NCI-H748 treated with DMSO at 0.1 percent for 48 hours (cell line): ENCODE results near the gene PKD2.

Experiments used
- DNase-seq: peaks from one replicate; lab custom pipeline; 2025; lab: John Stamatoyannopoulos, UW

The PKD2 gene

DNA sequence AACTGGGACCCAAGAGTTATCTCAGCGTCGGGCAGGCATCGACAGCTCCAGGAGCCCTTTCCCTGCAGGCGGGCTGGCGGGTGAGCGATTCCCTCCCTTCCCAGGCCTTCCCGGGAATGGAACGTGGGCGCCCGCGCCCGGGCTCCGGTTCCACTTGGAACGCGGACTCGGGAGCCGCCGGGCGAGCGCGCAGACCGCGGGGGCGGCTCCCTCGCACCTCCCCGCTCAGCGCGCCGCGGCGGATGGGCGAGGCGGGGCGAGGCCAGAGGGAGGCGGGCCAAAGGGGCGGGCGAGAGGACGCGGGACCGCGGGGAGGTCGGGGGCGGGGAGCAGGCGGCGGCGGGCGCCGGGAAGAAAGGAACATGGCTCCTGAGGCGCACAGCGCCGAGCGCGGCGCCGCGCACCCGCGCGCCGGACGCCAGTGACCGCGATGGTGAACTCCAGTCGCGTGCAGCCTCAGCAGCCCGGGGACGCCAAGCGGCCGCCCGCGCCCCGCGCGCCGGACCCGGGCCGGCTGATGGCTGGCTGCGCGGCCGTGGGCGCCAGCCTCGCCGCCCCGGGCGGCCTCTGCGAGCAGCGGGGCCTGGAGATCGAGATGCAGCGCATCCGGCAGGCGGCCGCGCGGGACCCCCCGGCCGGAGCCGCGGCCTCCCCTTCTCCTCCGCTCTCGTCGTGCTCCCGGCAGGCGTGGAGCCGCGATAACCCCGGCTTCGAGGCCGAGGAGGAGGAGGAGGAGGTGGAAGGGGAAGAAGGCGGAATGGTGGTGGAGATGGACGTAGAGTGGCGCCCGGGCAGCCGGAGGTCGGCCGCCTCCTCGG is at the start of gene PKD2:
TSS of gene PKD2 (plus strand) at position 332 of the 818 bp plus-strand sequence. CDS start at position 431, 99 bp downstream.
- DNase-seq: peak; percentile 11

DNA sequence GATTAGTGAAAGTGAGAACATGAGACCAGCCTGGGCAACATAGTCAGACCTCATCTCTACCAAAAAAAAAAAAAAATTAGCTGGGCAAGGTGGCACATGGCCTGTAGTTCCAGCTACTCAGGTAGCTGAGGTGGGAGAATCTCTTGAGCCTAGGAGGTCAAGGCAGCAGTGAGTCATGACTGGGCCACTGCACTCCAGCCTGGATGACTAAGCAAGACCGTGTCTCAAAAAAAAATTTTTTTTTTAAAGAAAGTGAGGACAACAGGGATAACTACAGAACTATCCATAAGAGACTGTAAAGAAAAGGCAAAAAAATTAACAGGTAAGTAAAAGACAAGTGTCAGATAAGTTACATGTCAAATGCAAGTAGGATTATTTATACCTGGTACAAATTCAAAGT is 45.4 kb upstream of the PKD2 start:
- no peak for DNase-seq

DNA sequence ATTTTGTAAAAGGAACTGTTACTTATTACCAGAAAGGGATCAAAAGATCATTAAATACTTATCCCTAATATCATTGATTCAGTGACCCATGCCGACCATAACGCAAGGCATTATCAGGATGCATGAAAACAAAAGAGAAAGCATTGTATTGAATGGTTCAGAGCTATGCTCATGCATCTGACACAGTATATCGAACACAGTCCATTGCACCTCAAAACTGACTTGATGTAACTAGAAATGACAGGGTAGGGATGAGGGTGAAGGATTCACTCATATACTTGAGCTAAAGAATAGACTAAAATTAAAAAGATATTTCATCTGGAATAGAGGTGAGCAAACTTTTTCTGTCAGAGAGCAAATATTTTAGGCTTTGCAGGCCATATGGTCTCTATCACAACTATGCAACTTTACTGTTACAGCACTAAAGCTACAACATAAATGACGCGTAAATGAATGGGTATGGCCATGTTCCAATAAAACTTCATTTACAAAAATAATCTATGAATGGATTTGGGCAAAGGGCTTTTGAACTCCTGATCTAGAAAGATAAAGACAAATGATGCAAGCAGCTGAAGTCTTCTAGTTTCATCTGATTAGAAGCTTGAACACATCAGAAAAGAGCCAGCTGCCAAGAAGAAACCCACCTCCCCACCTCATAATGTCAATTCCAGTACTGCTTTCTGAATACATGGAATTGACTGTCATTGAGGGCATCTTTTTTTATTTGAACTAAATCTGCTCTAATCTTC is 44.9 kb upstream of the PKD2 start:
- DNase-seq: no peak

DNA sequence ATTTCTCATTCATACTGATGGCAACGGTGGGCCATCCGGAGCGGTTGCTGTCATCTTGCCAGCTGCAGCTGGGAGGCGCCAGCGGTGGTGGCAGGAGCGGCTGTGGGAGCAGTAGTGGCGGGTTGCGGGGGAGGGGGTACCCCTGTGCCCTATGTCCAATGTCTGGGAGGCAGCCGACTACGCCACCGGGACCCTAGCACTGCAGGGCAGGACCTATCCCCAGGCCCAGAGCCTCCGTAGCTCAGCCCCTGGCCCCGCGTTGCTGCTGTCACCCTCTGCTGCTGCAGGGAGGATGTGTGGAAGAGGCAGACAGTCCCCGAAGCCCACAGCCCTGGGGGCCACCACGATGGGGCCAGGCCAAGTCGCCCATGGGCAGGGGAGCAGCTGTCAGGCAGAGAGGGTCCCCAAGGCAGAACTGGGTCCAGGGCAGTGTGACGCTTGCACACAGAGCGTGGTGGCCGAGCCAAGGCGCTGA is 41.9 kb upstream of the PKD2 start:
- no peak for DNase-seq

DNA sequence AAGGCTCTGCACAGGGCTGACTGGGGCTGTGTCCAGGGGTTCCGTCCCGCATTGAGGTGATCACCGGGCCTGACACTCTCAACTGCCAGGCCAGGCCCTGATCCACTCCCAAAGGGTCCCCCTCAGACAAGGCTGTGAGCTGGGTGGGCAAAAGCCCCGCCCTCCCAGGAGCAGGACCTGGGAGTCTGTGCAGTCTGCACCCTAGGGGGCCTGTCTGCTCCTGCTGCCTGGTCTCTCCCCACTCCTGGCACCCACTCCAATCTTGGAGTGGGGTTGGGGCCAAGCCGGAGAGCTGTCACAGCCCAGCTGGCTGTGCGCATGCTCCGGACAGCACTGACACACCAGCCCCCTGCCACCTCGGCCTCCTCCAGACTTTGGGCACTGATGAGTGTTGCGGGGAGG is 41.3 kb upstream of the PKD2 start:
- no peak for DNase-seq

DNA sequence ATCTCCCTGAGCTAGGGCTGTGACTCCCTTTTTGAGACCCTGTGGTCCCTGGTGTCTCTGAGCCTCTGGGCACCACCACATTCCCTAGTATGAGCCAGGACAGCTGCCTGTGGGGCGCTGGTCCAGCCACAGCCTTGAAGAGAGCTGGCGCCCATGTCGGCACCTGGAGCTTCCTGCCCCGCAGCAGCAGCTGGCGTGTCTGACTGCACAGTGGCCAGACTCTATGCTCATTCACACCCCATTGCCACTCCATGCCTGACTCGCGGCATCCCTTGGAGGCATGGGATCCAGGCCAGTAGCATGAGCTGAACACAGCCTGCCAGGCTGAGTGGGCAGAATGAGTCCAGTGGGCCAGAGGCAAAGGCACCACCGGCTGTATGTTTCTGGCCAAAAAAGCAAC is 40.2 kb upstream of the PKD2 start:
- no peak for DNase-seq

DNA sequence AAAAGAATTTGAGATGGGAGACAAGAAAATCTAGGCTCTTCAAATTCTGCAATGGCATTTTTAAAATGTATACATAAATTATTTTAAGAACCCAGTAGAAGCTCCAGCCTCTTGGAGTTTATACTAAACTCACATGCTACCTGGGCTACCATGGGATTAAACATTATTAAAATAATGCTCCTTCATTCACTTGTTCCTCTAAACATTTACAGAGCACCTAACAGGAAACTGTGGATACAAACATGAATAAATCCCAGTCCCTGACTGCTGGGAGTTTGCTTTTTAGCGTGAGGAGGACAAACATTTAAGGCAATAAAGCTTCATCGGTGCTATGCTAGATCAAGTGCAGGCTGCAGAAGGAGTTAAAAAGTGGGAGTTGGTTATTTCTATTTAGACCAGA is 37.3 kb upstream of the PKD2 start:
- no peak for DNase-seq

DNA sequence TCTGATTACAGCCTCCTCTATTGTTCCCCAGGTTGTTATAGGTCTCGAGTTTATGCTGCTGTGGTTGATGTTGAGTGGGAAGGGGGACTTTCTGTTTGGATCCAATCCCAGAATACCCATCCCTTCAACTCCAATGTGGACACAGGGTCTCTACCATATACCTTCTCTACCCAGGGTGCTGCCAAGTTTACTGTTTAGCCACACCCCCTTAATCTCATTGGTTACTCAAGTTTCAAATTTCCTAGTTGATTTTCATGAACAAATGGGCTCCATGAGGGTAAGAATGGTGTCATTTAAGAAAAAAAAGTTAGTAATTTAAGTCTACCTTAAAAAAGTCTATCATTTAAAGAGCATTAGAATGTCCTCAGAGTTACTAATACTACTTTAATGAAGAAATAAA is 35.6 kb upstream of the PKD2 start:
- DNase-seq: no peak

DNA sequence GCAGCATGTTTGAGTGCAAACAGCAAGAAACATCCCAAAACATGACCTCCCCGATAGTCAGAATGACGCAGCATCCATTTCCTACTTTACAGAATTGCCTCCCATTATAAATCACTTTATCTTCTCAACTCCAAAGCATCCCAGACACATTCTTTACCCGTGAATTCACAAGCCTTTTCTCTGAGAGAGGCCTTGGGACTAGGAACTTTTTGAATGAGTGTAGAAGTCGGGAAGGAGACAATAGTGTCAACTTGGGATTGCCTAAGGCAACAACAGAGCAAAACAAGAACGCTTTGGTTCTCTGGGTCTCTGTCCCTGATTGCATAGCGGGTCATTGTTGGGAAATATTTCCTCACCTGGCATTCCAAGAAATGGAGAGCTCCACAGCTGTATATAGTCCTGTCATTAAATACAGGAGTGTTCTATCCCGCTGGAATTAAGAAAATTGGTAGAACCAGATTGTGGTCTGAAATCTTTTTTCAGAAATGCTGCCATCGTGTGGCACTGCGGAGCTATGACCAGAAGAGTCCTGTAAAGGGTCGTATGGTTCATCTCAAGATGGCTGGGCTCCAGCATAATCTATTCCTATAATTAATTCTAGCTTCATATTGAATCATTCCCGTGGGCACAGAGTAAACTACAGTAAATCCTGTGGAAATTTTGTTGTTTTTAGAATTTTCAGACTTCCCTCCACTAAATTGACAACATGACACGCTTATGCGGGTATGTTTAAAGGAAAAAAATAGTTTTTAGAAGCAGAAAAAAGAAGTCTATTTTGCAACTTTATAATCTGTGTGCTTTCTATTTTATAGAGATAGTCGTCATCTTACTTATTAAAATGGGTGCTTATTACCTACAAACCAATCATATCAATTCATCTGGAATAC is 33.9 kb upstream of the PKD2 start:
- peak; percentile 27 for DNase-seq

DNA sequence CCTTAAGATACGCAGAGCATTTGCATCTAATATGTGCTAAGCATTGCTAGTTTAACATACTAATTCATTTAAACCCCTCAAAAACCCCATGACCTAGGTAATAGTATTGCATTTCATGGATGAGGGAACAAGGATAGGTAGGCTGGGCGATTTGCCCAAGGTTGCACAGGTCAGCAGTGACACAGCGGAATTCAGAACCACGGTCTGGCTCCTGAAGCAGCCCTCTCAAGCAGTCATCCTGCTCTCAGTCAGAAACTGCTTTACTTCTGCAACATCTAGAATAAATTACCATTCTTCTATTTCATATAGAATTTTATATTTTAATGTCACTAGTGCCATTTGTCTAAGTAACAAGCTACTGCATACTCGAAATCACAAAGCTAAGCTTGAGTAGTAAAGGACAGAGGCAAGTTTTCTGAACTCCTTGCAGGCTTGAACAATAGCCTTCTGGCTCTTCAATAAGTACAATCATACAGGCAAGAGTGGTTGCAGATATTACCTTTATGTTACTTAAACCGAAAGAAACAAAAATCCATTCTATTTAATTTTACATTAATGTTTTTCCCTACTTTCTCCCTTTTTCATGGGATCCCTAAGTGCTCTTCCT is 32.5 kb upstream of the PKD2 start:
- no peak for DNase-seq

DNA sequence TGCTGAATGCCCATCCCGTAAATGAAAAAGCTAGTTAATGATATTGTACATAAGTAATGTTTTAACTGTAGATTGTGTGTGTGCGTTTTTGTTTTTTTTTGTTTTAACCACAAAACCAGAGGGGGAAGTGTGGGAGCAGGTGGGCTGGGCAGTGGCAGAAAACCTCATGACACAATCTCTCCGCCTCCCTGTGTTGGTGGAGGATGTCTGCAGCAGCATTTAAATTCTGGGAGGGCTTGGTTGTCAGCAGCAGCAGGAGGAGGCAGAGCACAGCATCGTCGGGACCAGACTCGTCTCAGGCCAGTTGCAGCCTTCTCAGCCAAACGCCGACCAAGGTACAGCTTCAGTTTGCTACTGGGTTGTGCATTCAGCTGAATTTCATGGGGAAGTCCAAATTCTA is 32.0 kb upstream of the PKD2 start, which contains the start of gene SPP1:
TSS of gene SPP1 (plus strand) at position 249 of the 400 bp plus-strand sequence. CDS start 1,182 bp downstream, outside the sequence.
- DNase-seq: no peak

DNA sequence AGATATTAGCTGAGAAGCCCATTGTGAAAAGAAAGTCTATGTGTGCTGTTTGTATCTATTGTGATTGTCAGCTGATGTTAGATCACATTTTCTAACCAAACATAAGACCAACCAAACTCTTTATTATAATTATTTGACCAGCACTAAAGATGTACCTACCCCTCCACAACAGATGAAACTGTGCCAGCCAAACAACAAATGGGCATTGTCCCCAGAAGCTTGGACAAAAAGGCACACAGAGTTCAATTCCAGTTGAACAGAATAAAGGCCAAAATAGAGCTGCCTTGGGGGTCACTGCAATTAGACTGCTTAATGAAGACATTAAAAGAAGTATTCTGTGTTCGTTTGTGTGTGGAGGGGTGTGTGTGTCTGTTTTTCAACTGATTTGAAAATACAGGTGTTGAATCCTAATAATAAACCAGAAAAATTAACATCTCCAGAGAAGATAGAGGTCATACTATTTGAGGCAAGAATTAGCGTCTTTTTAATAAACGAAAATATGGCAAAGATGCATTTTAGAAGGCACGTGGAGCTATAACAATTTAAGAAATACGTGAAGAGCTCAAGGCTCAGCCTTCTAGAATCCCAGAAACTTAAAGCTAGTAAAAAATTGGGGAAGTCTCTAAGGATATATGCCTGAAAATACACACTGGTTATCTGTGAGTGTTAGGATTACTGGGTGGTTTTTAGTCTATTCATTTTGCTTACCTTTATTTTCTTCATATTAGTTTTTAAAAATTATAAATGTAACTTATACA is 29.7 kb upstream of the PKD2 start:
- DNase-seq: no peak

DNA sequence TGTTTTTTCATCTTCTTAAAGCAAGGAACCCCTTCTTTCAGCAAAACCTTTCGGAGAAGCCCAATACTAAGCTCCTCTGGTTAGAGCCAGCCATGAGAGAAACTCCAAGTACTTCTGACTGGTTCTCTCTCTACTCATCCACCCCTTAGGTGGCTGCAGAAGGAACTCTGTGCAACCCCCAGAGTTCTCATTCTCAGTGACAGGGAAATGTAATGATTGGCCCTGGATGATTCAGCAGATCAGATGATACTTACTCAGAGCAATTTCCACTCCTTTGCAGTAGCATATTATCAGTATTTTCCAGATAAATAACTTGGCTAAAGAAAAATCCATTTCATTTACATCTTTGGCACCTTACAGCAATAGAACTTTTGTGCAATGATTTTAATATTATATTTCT is 28.8 kb upstream of the PKD2 start:
- DNase-seq: no peak

DNA sequence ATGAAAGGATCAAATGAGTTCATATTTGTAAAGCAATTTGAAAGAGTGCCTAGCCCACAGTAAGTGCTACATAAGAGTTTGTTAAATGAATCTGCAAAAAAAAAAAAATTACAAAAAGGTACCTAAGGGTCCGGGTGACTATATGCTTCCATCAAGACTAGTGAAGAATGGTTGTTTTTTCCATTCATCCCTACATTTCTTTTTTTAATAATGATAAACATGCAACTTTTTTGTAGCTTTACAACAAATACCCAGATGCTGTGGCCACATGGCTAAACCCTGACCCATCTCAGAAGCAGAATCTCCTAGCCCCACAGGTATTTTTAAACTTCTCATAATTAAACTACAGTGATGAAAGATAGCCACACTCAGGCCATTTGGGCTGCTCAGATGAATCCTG is 27.6 kb upstream of the PKD2 start:
- DNase-seq: no peak

DNA sequence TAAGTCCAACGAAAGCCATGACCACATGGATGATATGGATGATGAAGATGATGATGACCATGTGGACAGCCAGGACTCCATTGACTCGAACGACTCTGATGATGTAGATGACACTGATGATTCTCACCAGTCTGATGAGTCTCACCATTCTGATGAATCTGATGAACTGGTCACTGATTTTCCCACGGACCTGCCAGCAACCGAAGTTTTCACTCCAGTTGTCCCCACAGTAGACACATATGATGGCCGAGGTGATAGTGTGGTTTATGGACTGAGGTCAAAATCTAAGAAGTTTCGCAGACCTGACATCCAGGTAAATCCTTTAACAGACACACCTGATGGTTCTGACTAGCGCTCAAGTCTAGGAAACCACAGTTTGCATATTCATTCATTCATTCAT is 25.9 kb upstream of the PKD2 start:
- DNase-seq: no peak

DNA sequence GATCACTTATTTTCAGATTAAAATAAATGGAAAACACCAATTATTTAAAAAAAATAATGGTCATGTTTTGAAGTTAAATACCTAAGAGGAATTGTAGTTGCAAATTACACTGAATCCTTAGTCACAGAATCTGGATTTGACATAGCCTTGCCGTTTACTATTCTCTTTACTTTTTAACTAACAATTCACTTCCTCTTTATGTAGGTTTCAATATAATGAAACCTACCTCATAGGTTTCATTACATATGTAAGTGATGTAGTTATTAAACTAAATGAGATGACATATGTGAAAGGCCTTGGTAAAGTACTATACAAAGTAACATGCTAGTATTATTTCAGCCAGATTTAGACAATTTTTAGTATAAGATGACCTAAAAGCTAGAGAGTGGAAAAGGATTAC is 25.4 kb upstream of the PKD2 start:
- no peak for DNase-seq

DNA sequence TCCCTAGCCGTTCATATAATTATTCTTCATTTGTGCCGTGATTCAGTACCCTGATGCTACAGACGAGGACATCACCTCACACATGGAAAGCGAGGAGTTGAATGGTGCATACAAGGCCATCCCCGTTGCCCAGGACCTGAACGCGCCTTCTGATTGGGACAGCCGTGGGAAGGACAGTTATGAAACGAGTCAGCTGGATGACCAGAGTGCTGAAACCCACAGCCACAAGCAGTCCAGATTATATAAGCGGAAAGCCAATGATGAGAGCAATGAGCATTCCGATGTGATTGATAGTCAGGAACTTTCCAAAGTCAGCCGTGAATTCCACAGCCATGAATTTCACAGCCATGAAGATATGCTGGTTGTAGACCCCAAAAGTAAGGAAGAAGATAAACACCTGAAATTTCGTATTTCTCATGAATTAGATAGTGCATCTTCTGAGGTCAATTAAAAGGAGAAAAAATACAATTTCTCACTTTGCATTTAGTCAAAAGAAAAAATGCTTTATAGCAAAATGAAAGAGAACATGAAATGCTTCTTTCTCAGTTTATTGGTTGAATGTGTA is 24.9 kb upstream of the PKD2 start:
- DNase-seq: no peak

DNA sequence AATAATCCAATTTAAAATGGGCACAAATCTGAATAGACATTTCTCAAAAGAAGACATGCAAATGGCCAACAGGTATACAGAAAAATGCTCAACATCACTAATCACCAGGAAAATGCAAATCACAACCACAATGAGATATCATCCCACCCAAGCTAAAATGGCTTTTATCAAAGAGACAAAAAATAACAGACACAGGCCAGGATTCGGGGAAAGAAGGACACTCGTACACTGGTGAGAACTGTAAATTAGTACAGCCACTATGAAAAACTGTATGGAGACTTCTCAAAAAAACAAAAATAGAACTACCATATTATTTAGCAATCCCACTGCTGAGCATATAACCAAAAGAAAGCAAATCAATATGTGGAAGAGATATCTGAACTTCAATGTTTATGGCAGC is 23.4 kb upstream of the PKD2 start:
- no peak for DNase-seq

DNA sequence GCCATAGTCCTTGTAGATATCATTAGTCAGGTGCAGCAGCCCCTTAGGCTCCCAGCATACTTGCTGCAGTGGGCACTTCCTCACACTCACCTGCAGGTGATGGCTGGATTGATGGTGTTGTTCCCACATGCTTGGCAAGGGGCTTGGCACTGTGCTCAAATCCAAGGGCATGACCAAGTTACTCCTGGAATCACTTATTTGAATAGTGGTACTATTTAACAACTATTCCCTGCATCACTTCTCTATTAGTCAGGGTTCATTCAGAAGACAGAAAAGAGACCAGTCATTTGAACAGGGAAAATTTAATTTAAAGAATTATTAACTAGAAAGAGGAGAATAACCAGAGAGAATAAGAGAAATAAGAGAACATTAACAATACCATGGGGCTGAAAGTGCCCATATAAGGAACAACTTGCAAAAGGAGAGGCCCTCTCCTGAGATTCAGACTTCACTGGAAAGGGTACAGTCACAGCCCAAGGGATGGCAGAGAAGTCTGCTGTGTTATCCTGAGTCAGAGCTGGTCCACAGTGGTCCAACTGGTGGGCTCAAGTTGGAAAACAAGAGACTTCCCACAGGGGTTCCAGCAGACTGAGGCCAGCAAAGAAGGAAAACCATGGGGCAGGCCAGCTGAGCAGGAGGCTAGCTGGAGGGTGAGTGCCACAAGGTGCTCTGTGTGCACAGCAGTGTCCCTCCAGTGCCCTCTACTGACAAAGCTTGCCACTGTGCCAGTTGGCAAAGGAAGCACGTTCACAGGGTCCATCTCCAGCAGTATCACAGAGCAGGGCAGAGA is 22.1 kb upstream of the PKD2 start:
- peak; percentile 4 for DNase-seq

DNA sequence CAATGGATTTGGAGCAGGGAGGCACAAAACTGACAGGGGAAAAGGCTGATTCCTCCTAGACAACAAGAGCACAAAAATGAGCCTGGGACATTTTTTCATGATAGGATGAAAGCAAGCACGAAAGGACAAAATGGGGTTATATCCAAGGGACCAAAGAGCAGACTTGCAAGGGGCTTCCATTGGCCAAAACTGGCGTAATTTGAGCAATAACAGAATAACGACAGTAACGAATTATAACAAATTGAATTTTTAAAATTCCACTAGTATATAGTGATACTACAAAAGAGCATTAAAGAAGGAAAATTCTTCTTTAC is 21.6 kb upstream of the PKD2 start:
- DNase-seq: no peak
